ENCODE data around the gene ATP5PF. TPM values are rescaled to one million over a fixed set of nuclear protein-coding genes. Genes with fewer than 3 reads are reported as not detected.

The ATP5PF gene
- total and polyA plus RNA-seq, 10 of the 15 experiments (the other 5 are each of a cell fraction or from before 2014, with no cell fraction given), result 103 to 1,604 (median 487) TPM

DNA sequence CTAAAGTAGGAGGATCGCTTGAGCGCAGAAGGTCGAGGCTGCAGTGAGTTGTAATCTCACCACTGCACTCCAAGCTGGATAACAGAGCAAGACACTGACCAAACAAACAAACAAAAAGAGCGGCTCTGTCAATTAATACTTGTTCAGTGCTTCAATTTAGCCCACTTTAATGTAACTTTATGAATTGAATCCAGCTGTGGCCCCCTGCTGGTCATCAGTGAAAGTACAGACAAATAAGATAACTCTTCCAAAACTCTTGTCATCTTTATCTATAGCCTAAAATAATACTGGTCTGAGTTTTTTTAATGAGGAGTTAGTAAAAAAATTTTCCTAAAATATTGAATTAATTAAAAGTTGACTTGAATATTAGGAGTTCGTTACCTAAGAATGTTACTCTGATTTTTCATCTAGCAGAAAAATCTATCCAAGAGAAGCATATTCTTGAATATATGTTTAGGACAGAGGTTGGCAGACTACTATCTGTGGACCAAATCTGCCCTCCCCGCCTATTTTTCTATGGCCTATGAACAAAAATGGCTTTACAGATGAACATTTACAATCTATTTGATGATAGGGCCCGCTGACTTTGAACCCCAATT, 26.1 kb downstream of the ATP5PF start:
- 50% methylated on average over 7 of the region's 7 CpGs for WGBS (ENCODE audit: insufficient coverage, insufficient replicate concordance, low lambda C conversion rate, missing lambda C conversion rate)
- H3K4me3 ChIP-seq, result no peak overlapping the region
- no peaks in the 10 kb centered on the region for H3K4me1 ChIP-seq (ENCODE audit: control insufficient read depth, insufficient read depth, low read length)
- DNase-seq (ENCODE audit: low read depth, low spot score) (no peak), ATAC-seq (peak; percentile 63), FAIRE-seq (no peak)
- no peaks in the 10 kb centered on the region for H3K27me3 ChIP-seq (replicated peaks in 1 of 2; ENCODE audit: control insufficient read depth in 2 of 2, insufficient read depth in 2 of 2, low read length in 1 of 2)
- H4K20me1 ChIP-seq (ENCODE audit: control insufficient read depth, insufficient read depth), result no peaks in the 10 kb centered on the region
- SMC1A ChIA-PET (ENCODE audit: uncharacterized antibody, unreplicated experiment), result interaction anchor here (1.5 to 4.3 kb wide), 2 partner anchors 11 to 99 kb away, joined by 3 to 32 read pairs; no protein-coding TSS in a partner anchor
- no TSS peak for BruUV-seq (replicated peaks)
- in situ Hi-C loops (cut with MboI), result loop anchor here (5.0 kb wide), 1 partner anchor 101 kb away; the partner anchor contains the start of gene MRPL39
- CTCF ChIA-PET, result interaction anchor here (0.8 to 4.3 kb wide), 13 partner anchors 9 to 425 kb away, joined by 3 to 70 read pairs (median 5); partner anchors contain the start of gene JAM2
- H3K36me3 ChIP-seq (ENCODE audit: control insufficient read depth in 2 of 2, insufficient read depth in 2 of 2, low read length in 1 of 2), result peaks cover 0 to 2% of the 10 kb centered on the region in 2 experiments; a peak in 1 of 4 replicates
- RAD21 ChIA-PET (ENCODE audit: unreplicated experiment), result interaction anchor here (1.0 to 2.1 kb wide), 4 partner anchors 94 to 321 kb away, joined by 3 to 7 read pairs (median 3); no protein-coding TSS in a partner anchor
- H3K4me2 ChIP-seq (ENCODE audit: control insufficient read depth, insufficient read depth), result no peak overlapping the region
- no peak overlapping the region; the same call in 1 of the 2 replicates for H2AFZ ChIP-seq (ENCODE audit: control insufficient read depth, low read depth, low read length)
- no peak overlapping the region for H3K9ac ChIP-seq (ENCODE audit: control insufficient read depth, insufficient read depth, low read length)
- H3K27ac ChIP-seq (ENCODE audit: control insufficient read depth, insufficient read depth), result no peak overlapping the region
- intact Hi-C loops (cut with micrococcal nuclease; ENCODE audit: unreplicated experiment), result loop anchor here (1.0 kb wide), 1 partner anchor 100 kb away; no protein-coding TSS in a partner anchor
- H3K79me2 ChIP-seq (ENCODE audit: control insufficient read depth, insufficient read depth, low read length), result no peaks in the 10 kb centered on the region
- POLR2A ChIA-PET, result no interaction called here
- TF ChIP-seq, protein P1, sequence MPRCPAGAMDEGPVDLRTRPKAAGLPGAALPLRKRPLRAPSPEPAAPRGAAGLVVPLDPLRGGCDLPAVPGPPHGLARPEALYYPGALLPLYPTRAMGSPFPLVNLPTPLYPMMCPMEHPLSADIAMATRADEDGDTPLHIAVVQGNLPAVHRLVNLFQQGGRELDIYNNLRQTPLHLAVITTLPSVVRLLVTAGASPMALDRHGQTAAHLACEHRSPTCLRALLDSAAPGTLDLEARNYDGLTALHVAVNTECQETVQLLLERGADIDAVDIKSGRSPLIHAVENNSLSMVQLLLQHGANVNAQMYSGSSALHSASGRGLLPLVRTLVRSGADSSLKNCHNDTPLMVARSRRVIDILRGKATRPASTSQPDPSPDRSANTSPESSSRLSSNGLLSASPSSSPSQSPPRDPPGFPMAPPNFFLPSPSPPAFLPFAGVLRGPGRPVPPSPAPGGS (IDR thresholded peaks at IDR 0.05; ENCODE audit: borderline replicate concordance, insufficient read depth, low read depth, low read length, poor library complexity, severe bottlenecking), result no peak
- TF ChIP-seq TCF7 (IDR thresholded peaks at IDR 0.05; ENCODE audit: borderline replicate concordance) (no peak), SUZ12 (IDR thresholded peaks at IDR 0.05; ENCODE audit: unreplicated experiment) (no peak), EGR1 (IDR thresholded peaks at IDR 0.05; ENCODE audit: borderline replicate concordance in 1 of 2, low read depth in 2 of 2, low read length in 2 of 2) (no peak), CHD2 (IDR thresholded peaks at IDR 0.05; ENCODE audit: borderline replicate concordance, low read depth, low read length) (no peak), RAD21 (IDR thresholded peaks at IDR 0.05; ENCODE audit: insufficient read depth, low read depth, low read length) (peak; percentile 75), ETV6 (conservative IDR thresholded peaks at IDR 0.05 in 1 of 2, IDR thresholded peaks at IDR 0.05 in 1 of 2; ENCODE audit: borderline replicate concordance in 1 of 2, low read depth in 1 of 2) (no peak), SMC3 (IDR thresholded peaks at IDR 0.05; ENCODE audit: borderline replicate concordance, low read length) (peak; percentile 82), ZNF217 (IDR thresholded peaks at IDR 0.05) (no peak), CHD4 (IDR thresholded peaks at IDR 0.05) (no peak)
- TF ChIP-seq, protein P2, sequence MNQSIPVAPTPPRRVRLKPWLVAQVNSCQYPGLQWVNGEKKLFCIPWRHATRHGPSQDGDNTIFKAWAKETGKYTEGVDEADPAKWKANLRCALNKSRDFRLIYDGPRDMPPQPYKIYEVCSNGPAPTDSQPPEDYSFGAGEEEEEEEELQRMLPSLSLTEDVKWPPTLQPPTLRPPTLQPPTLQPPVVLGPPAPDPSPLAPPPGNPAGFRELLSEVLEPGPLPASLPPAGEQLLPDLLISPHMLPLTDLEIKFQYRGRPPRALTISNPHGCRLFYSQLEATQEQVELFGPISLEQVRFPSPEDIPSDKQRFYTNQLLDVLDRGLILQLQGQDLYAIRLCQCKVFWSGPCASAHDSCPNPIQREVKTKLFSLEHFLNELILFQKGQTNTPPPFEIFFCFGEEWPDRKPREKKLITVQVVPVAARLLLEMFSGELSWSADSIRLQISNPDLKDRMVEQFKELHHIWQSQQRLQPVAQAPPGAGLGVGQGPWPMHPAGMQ (IDR thresholded peaks at IDR 0.05; ENCODE audit: borderline replicate concordance), result no peak
- TF ChIP-seq, protein P3, sequence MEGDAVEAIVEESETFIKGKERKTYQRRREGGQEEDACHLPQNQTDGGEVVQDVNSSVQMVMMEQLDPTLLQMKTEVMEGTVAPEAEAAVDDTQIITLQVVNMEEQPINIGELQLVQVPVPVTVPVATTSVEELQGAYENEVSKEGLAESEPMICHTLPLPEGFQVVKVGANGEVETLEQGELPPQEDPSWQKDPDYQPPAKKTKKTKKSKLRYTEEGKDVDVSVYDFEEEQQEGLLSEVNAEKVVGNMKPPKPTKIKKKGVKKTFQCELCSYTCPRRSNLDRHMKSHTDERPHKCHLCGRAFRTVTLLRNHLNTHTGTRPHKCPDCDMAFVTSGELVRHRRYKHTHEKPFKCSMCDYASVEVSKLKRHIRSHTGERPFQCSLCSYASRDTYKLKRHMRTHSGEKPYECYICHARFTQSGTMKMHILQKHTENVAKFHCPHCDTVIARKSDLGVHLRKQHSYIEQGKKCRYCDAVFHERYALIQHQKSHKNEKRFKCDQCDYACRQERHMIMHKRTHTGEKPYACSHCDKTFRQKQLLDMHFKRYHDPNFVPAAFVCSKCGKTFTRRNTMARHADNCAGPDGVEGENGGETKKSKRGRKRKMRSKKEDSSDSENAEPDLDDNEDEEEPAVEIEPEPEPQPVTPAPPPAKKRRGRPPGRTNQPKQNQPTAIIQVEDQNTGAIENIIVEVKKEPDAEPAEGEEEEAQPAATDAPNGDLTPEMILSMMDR (IDR thresholded peaks at IDR 0.05 in 2 of 3, conservative IDR thresholded peaks at IDR 0.05 in 1 of 3; ENCODE audit: control insufficient read depth in 2 of 3, extremely low read depth in 1 of 3, insufficient read depth in 1 of 3, low read depth in 3 of 3, low read length in 3 of 3), result peak; percentile 66 to 74 (median 72)
- TF ChIP-seq, protein P4, sequence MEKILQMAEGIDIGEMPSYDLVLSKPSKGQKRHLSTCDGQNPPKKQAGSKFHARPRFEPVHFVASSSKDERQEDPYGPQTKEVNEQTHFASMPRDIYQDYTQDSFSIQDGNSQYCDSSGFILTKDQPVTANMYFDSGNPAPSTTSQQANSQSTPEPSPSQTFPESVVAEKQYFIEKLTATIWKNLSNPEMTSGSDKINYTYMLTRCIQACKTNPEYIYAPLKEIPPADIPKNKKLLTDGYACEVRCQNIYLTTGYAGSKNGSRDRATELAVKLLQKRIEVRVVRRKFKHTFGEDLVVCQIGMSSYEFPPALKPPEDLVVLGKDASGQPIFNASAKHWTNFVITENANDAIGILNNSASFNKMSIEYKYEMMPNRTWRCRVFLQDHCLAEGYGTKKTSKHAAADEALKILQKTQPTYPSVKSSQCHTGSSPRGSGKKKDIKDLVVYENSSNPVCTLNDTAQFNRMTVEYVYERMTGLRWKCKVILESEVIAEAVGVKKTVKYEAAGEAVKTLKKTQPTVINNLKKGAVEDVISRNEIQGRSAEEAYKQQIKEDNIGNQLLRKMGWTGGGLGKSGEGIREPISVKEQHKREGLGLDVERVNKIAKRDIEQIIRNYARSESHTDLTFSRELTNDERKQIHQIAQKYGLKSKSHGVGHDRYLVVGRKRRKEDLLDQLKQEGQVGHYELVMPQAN (conservative IDR thresholded peaks at IDR 0.05), result no peak
- no peaks in the 10 kb centered on the region for H3K9me3 ChIP-seq (replicated peaks; ENCODE audit: control insufficient read depth, insufficient read depth, low read length)
